ENCODE results near the gene TWSG1. TPM values are rescaled to one million over a fixed set of nuclear protein-coding genes. Genes with fewer than 3 reads are reported as not detected.

TWSG1 gene
- total and polyA plus RNA-seq, 4 donors: 11.8 to 55.8 (median 21.6) TPM

- no peak for DNase-seq
- no peak overlapping the region for H3K27ac ChIP-seq (ENCODE audit: low read depth in 1 of 2, low read length in 1 of 2)
- ATAC-seq (ENCODE audit: insufficient read depth, low FRiP score): no peak
- H3K9ac ChIP-seq (ENCODE audit: insufficient read depth in 1 of 2, low read length in 2 of 2): no peak overlapping the region
- peaks cover 0 to 4% (median 0%) of the 10 kb centered on the region in 4 donors for H3K36me3 ChIP-seq (ENCODE audit: control insufficient read depth in 4 of 4, insufficient read depth in 4 of 4, low read length in 4 of 4)
- no peak overlapping the region for H3K4me3 ChIP-seq
- H3K9me3 ChIP-seq (ENCODE audit: control insufficient read depth in 4 of 4, insufficient read depth in 3 of 4, low read length in 3 of 4): no peaks in the 10 kb centered on the region
- no peak for TF ChIP-seq CTCF (IDR thresholded peaks at IDR 0.05; ENCODE audit: control extremely low read depth, extremely low read depth)
- H3K4me1 ChIP-seq (ENCODE audit: control insufficient read depth in 5 of 5, insufficient read depth in 5 of 5, low read length in 5 of 5): peaks cover 0 to 3% (median 1%) of the 10 kb centered on the region in 5 donors
- 97% methylated on average over 6 of the region's 6 CpGs for WGBS, 2 donors
- H3K27me3 ChIP-seq (ENCODE audit: control insufficient read depth in 3 of 3, insufficient read depth in 3 of 3, low read length in 2 of 3): no peaks in the 10 kb centered on the region
Measured at GRCh38 chr18:9405977-9406376, 71.4 kb downstream of the TWSG1 start.

DNA sequence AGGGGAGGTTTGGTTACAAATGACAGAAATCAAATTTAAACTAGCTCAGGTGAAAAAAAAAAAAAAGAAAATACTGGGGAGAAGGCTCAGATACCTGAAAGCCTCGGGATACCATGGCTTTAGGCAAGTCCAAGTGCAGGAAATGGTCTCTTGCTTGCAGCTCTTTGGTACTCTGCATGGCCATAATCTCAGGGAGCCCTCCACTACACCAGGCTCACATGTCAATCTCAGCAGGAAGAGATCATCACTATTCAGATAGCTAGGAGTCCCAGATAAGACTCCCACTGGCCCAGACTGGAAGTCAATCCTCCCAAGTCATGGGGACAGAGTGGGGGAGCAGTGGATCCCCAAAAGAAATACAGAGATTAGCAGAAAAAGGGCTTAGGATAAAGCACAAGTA is 75.9 kb downstream of the TWSG1 start:
- Histone ChIP-seq H3K27me3 (ENCODE audit: control insufficient read depth in 3 of 3, insufficient read depth in 3 of 3, low read length in 2 of 3) (no peaks in the 10 kb centered on the region), H3K27ac (ENCODE audit: low read depth in 1 of 2, low read length in 1 of 2) (no peak overlapping the region), H3K9ac (ENCODE audit: insufficient read depth in 1 of 2, low read length in 2 of 2) (no peak overlapping the region), H3K4me3 (no peak overlapping the region), H3K9me3 (ENCODE audit: control insufficient read depth in 4 of 4, insufficient read depth in 3 of 4, low read length in 3 of 4) (peaks cover 0 to 2% (median 0%) of the 10 kb centered on the region in 4 donors), H3K4me1 (ENCODE audit: control insufficient read depth in 5 of 5, insufficient read depth in 5 of 5, low read length in 5 of 5) (peaks cover 0 to 18% (median 0%) of the 10 kb centered on the region in 5 donors), H3K36me3 (ENCODE audit: control insufficient read depth in 4 of 4, insufficient read depth in 4 of 4, low read length in 4 of 4) (no peaks in the 10 kb centered on the region)
- no peak for TF ChIP-seq CTCF (IDR thresholded peaks at IDR 0.05; ENCODE audit: control extremely low read depth, extremely low read depth)
- DNase-seq (no peak), ATAC-seq (ENCODE audit: insufficient read depth, low FRiP score) (no peak)
- WGBS, 2 donors: 62 to 67% methylated on average over 1 of the region's 1 CpG

DNA sequence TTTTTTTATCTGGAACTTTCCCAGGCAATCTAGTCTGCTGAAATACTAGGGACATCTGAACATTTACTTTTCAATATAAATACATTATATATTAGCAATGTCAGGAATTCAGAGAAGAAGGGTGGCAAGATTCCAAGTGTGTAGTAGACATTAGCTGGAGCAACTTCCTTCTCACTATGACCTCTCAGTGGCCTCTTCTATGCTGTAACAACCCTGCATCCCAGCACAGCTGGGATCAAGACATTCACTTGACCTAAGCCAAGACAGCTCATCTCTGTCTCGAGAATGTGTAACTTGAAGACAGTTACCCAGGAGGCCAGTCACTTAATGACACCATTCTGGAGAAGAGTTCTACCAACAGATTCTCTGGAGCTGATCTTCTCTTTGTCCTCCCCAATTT is 79.0 kb downstream of the TWSG1 start:
- 59% methylated on average over 1 of the region's 1 CpG for WGBS, 2 donors
- TF ChIP-seq CTCF (IDR thresholded peaks at IDR 0.05; ENCODE audit: control extremely low read depth, extremely low read depth): no peak
- Histone ChIP-seq H3K27me3 (ENCODE audit: control insufficient read depth in 3 of 3, insufficient read depth in 3 of 3, low read length in 2 of 3) (no peaks in the 10 kb centered on the region), H3K9ac (ENCODE audit: insufficient read depth in 1 of 2, low read length in 2 of 2) (peak overlapping the region in 1 of 2 donors; percentile 38), H3K9me3 (ENCODE audit: control insufficient read depth in 4 of 4, insufficient read depth in 3 of 4, low read length in 3 of 4) (peaks cover 0 to 2% (median 0%) of the 10 kb centered on the region in 4 donors), H3K4me3 (no peak overlapping the region), H3K27ac (ENCODE audit: low read depth in 1 of 2, low read length in 1 of 2) (no peak overlapping the region), H3K36me3 (ENCODE audit: control insufficient read depth in 4 of 4, insufficient read depth in 4 of 4, low read length in 4 of 4) (no peaks in the 10 kb centered on the region), H3K4me1 (ENCODE audit: control insufficient read depth in 5 of 5, insufficient read depth in 5 of 5, low read length in 5 of 5) (peaks cover 0 to 46% (median 9%) of the 10 kb centered on the region in 5 donors)
- DNase-seq: peak; percentile 61 to 88 (median 76)
- ATAC-seq (ENCODE audit: insufficient read depth, low FRiP score): no peak

- Histone ChIP-seq H3K36me3 (ENCODE audit: control insufficient read depth in 4 of 4, insufficient read depth in 4 of 4, low read length in 4 of 4) (no peaks in the 10 kb centered on the region), H3K27ac (ENCODE audit: low read depth in 1 of 2, low read length in 1 of 2) (no peak overlapping the region), H3K9me3 (ENCODE audit: control insufficient read depth in 4 of 4, insufficient read depth in 3 of 4, low read length in 3 of 4) (no peaks in the 10 kb centered on the region), H3K27me3 (ENCODE audit: control insufficient read depth in 3 of 3, insufficient read depth in 3 of 3, low read length in 2 of 3) (no peaks in the 10 kb centered on the region), H3K4me1 (ENCODE audit: control insufficient read depth in 5 of 5, insufficient read depth in 5 of 5, low read length in 5 of 5) (peaks cover 0 to 50% (median 9%) of the 10 kb centered on the region in 5 donors), H3K4me3 (no peak overlapping the region), H3K9ac (ENCODE audit: insufficient read depth in 1 of 2, low read length in 2 of 2) (peak overlapping the region in 1 of 2 donors; percentile 16)
- peak in 1 of 3 donors; percentile 92 for DNase-seq
- no peak for TF ChIP-seq CTCF (IDR thresholded peaks at IDR 0.05; ENCODE audit: control extremely low read depth, extremely low read depth)
- WGBS, 2 donors: 55 to 78% methylated on average over 6 of the region's 6 CpGs
- ATAC-seq (ENCODE audit: insufficient read depth, low FRiP score): no peak
Measured at GRCh38 chr18:9416563-9417072, 82.0 kb downstream of the TWSG1 start.

All from lung (tissue), 12 donors.